Measurements from ENCODE around the gene DDX50.
"Not testable (repeated sequence)": the region's sequence is repeated elsewhere in the genome, so short reads cannot be mapped to it uniquely, and the experiment has no call there.

DDX50 gene

DNA sequence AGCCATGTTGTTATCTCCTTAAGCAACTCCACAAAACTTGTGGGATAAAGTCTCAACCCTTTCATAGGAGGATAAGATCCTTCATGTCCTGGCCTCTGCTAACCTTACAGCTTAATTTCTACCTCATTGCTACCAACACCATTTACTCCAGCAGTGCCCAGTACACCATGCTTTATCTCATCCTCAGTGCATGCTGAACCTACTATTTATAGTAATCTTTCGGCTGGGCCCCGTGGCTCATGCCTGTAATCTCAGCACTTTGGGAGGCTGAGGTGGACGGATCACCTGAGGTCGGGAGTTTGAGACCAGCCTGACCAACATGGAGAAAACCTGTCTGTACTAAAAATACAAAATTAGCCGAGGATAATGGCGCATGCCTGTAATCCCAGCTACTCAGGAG, 78.6 kb downstream of the DDX50 start:
- DNase-seq (ENCODE audit: extremely low read depth in 1 of 2, low read depth in 1 of 2) = not testable (repeated sequence)

DNA sequence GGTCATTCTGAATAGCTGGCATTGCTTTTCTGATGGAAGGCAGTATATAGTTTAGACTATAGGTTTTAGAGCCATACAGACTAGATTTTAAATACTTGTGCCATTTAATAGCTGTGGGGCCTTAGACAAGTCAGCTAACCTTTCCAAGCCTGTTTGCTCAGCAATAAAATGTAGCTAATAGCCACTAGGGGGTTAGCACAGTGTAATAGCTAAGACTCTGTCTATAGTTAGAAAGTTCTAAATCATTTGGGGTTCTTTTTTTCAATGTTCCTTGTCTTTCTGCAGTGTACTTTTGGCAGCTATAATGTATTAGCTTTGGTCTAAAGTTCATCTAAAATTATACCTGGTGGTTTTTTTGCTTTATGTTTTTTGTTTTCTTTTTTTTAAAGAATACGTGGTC, 80.0 kb downstream of the DDX50 start:
- DNase-seq (ENCODE audit: extremely low read depth in 1 of 2, low read depth in 1 of 2) = no peak

- no peak for DNase-seq (ENCODE audit: extremely low read depth in 1 of 2, low read depth in 1 of 2)
These were observed 81.3 kb downstream of the DDX50 start for GRCh38 chr10:68982389-68982788.

DNA sequence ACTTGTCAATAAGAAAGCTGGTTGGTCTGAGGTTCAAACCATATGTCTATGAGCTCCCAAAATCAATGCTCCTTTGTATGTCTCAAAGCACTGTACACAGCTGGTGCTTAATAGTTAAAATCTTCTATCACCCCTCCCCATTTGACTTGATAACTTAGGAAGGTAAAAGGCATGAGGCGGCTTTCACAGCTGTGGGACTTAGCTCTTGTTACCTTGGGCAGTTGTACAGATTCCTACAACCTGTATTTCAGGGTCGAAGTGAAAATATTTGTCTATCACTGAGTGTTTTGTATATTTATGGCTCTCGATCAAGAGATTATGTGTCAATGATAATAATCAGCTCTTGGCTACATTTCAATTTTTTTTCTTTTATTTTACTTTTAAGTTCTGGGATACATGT, 86.5 kb downstream of the DDX50 start:
- DNase-seq (ENCODE audit: extremely low read depth in 1 of 2, low read depth in 1 of 2) = no peak

DNA sequence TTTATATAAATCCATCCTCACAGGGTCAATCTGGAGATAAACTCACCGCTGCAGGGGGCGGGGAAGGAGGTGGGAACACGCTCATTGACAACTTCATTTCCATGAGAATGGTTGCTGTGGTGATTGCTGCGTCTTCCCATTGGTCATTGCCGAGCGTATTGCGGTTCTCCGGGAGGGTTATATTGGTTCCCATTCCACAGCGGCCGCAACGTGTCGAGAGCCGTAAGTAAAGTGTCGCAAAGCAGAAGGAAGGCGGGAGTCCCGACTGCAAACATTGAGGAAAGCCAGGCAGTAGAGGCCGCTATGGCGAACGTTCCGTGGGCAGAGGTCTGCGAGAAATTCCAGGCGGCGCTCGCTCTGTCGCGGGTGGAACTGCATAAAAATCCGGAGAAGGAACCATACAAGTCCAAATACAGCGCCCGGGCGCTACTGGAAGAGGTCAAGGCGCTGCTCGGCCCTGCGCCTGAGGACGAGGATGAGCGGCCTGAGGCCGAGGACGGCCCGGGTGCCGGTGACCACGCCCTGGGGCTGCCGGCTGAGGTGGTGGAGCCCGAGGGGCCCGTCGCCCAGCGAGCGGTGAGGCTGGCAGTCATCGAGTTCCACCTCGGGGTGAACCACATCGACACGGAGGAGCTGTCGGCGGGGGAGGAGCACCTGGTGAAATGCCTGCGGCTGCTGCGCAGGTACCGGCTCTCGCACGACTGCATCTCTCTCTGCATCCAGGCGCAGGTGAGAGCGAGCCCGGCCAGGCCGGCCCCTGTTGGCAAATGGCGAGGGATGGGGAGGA, 87.6 kb downstream of the DDX50 start, which contains the start of gene KIFBP:
Gene KIFBP, plus strand, starts transcription at position 274 of the 787 bp plus-strand sequence. Its CDS starts 30 bp downstream, at position 304.
- peak; percentile 52 to 64 for DNase-seq (ENCODE audit: extremely low read depth in 1 of 2, low read depth in 1 of 2)

DNA sequence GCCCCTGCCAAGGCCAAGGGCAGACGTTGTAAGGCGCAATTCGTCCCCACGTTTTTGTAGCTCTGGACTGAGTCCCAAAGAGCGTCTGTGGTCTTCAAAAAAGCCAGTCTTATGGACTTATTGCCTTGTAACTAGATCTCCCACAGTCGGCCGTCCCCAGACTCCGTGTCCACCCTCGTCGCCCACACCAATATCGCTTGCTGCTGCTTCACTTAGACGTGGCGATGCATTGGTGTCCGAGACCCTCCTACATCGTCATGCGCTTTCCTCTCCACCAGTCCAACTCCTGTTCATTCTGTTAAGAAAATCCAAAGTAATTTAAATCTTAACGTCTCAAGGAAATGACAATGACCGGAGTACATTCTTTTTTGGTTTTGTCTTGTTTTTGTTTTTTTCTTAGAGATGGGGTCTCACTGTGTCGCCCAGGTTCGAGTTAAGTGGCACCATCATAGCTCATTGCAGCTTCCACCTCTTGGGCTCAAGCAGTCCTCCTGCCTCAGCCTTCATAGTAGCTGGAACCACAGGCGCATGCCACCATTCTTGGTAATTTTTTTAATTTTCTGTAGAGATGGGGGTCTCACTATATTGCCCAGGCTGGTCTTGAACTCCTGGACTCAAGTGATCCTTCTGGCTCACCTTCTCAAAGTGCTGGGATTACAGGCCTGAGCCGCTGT, 88.3 kb downstream of the DDX50 start:
- no peak for DNase-seq (ENCODE audit: extremely low read depth in 1 of 2, low read depth in 1 of 2)

DNA sequence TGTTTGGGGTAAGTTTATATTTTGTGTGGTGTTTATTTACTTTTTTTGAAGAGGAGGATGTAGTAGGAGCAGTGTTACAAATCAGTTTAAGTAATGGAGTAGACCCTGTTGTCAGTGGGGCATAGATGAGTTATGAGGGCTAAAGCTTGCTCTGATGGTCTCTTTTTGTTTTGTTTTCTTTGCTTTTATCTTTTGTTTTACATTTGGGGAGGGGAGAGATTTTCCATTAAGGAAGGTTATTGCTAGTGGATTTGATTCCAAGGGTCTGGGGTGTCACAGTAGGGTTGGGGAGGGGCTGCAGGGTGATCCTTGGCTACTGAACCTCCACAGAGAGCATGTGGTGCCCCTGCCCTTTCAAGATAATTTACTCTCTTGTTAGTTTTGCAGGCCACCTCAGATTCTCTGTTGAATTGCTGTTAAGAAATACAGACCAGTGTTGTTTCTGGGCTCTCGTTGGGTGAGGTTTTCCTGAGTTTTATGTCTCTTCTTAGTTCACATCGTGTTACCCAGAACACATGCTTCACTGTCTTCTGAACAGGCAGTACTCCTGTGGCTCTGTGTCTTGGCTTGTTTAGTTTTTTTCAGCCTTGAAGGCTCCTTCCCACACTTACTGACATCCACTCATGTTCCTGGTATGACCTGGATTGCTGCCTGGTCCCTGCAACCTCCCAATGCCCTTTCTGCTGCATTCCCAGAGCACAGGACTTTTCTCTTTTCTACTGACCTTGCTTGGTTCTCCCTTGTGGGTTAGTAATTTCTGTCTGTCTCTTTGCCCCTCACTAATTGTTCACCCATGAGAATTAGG, 91.7 kb downstream of the DDX50 start:
- no peak for DNase-seq (ENCODE audit: extremely low read depth in 1 of 2, low read depth in 1 of 2)

All from activated CD8-positive, alpha-beta memory T cell treated with anti-CD3 and anti-CD28 coated beads for 1 hour (primary cell).